SK-N-SH treated with all-trans-retinoic acid at 6 μM for 48 hours (cell line): Measurements from ENCODE around the gene GSN.

Source experiments
- ATAC-seq: fragments of 200-7000 bp; cut with Tn5 transposase; 3 replicates; pipeline ENCODE4 v1.9.1; 2020; ENCODE audit warnings: mild to moderate bottlenecking, moderate library complexity
- ARNTL ChIP-seq: fragments of 450-650 bp; formaldehyde crosslinking; IDR thresholded peaks from 2 replicates; pipeline ENCODE4 v1.5.0; 2020; ENCODE audit warnings: low read depth, mild to moderate bottlenecking, moderate library complexity, borderline replicate concordance
- CSRNP3 ChIP-seq: fragments of 250-450 bp; sonication (Bioruptor Pico); IDR thresholded peaks from 2 replicates; pipeline ENCODE4 v1.5.1; 2021; ENCODE audit warnings: mild to moderate bottlenecking, moderate library complexity
- ESRRG ChIP-seq: fragments of 250-450 bp; sonication (Bioruptor Pico); IDR thresholded peaks from 2 replicates; pipeline ENCODE4 v1.6.1; 2021; ENCODE audit warnings: mild to moderate bottlenecking
- ISL1 ChIP-seq: fragments of 250-450 bp; sonication (Bioruptor Pico); IDR thresholded peaks from 2 replicates; pipeline ENCODE4 v2.1.2; 2022; ENCODE audit warnings: mild to moderate bottlenecking, moderate library complexity
- RARB ChIP-seq: fragments of 250-450 bp; sonication (Bioruptor Pico); IDR thresholded peaks from 2 replicates; pipeline ENCODE4 v1.8.0; 2021; ENCODE audit warnings: mild to moderate bottlenecking, moderate library complexity
- TOX ChIP-seq: fragments of 250-450 bp; sonication (Bioruptor Pico); IDR thresholded peaks from 2 replicates; pipeline ENCODE4 v1.8.0; 2021; ENCODE audit warnings: mild to moderate bottlenecking, moderate library complexity, borderline replicate concordance
- ZC3H10 ChIP-seq: fragments of 250-450 bp; sonication (Bioruptor Pico); IDR thresholded peaks from 2 replicates; pipeline ENCODE4 v1.5.1; 2021; ENCODE audit warnings: mild to moderate bottlenecking, moderate library complexity
- ZNF70 ChIP-seq: fragments of 450-650 bp; formaldehyde crosslinking; IDR thresholded peaks from 2 replicates; pipeline ENCODE4 v1.5.0; 2020; ENCODE audit warnings: mild to moderate bottlenecking, moderate library complexity
- ZNF8 ChIP-seq: fragments of 450-650 bp; formaldehyde crosslinking; IDR thresholded peaks from 2 replicates; pipeline ENCODE4 v1.5.0; 2020; ENCODE audit warnings: mild to moderate bottlenecking, moderate library complexity

GSN gene

GRCh38 chr9:121372239-121373010 lies 104.5 kb downstream of the GSN start:
- TF ChIP-seq ISL1 (CRISPR knock-in tag) (no peak), ARNTL (no peak), ESRRG (CRISPR knock-in tag) (no peak)
- TF ChIP-seq, all 23 proteins: peak for 0
- ATAC-seq = no peak

- TF ChIP-seq ISL1 (CRISPR knock-in tag) = peak; percentile 51
- no peak for TF ChIP-seq ZC3H10 (CRISPR knock-in tag)
- 0 out of 3 replicates have a peak, but pooled peaks have one; percentile 5 for ATAC-seq
Observed at GRCh38 chr9:121373011-121373729, 105.2 kb downstream of the GSN start.

GRCh38 chr9:121376214-121376830 lies 108.4 kb downstream of the GSN start:
- ATAC-seq = peak; percentile 58; the same call in 1 of the 3 replicates
- TF ChIP-seq ZNF8 (CRISPR knock-in tag) = no peak

- TF ChIP-seq ZNF70 = no peak
- no peak for TF ChIP-seq ESRRG (CRISPR knock-in tag)
- TF ChIP-seq CSRNP3 (CRISPR knock-in tag) = no peak
- no peak for TF ChIP-seq TOX (CRISPR knock-in tag)
- no peak for TF ChIP-seq RARB
- TF ChIP-seq, all 23 proteins: peak for 0
- no peak for ATAC-seq
Observed at GRCh38 chr9:121380846-121381245, 112.9 kb downstream of the GSN start.
